Transverse colon (tissue), 4 donors: ENCODE measurements around the gene AK9. TPM values are rescaled to one million over a fixed set of nuclear protein-coding genes. Genes with fewer than 3 reads are reported as not detected.

Experiments used
- DNase-seq: peaks from one replicate; pipeline ENCODE4 v3.0.0-alpha.2; 2019
- H3K27ac ChIP-seq, 4 donors: fragments of 200-600 bp; sonication (generic); 2 replicates each; pipeline ENCODE4 v1.5.1; 2016 to 2018; ENCODE audit warnings: inconsistent platforms in 4 of 4
- H3K27me3 ChIP-seq: fragments of 200-600 bp; sonication (generic); 2 replicates; pipeline ENCODE4 v1.5.1; 2017; ENCODE audit warnings: inconsistent platforms
- H3K36me3 ChIP-seq, 4 donors: fragments of 200-600 bp; sonication (generic); 2 replicates each; pipeline ENCODE4 v1.5.1; 2017 to 2019; ENCODE audit warnings: inconsistent platforms in 4 of 4
- H3K4me1 ChIP-seq, 4 donors: fragments of 200-600 bp; sonication (generic); 2 replicates each; pipeline ENCODE4 v1.5.1; 2017 to 2020; ENCODE audit warnings: inconsistent platforms in 4 of 4
- H3K4me3 ChIP-seq, 4 donors: fragments of 200-600 bp; sonication (generic); 1 replicate in 1 of 4; 2 replicates in 3 of 4; pipeline versions ENCODE4 v1.5.1 to v1.6.1; 2017 to 2019; ENCODE audit warnings: inconsistent platforms in 4 of 4
- H3K9me3 ChIP-seq, 2 donors: fragments of 200-600 bp; sonication (generic); 2 replicates each; pipeline ENCODE4 v1.5.1; 2017 to 2019; ENCODE audit warnings: inconsistent platforms in 2 of 2
- EP300 ChIP-seq: sonication (generic); formaldehyde crosslinking; IDR thresholded peaks from one replicate; pipeline ENCODE4 v1.6.1; 2017; ENCODE audit warnings: antibody characterized with exemption, low read depth
- POLR2A ChIP-seq: fragments of 450-650 bp; IDR thresholded peaks from one replicate; pipeline ENCODE4 v1.6.1; 2016; ENCODE audit warnings: antibody characterized with exemption, mild to moderate bottlenecking, moderate library complexity
- POLR2AphosphoS5 ChIP-seq, 3 donors: sonication (generic); formaldehyde crosslinking; IDR thresholded peaks; one replicate each; pipeline ENCODE4 v1.6.1; 2016; ENCODE audit warnings: antibody characterized with exemption in 3 of 3
- WGBS, 2 donors: methylation state at CpG; one replicate each; pipeline ENCODE4 v1.1.5; 2018; ENCODE audit warnings: low coverage in 1 of 2; 5-methylcytosine and 5-hydroxymethylcytosine counted together
- in situ Hi-C, 4 donors: fragments of 200-750 bp; cut with MboI; loops; one replicate each; pipeline versions ENCODE4 v1.15.0 to v1.15.1; 2017; ENCODE audit warnings: low sequenced_read_pairs in 3 of 4, low pct_ligation_motif_present in 1 of 4, low pct_unique_long_range_greater_than_20kb in 1 of 4
- intact Hi-C: fragments of 100-400 bp; cut with DNase I; formaldehyde crosslinking; loops from one replicate; pipeline ENCODE4 v1.15.1; 2023; ENCODE audit warnings: low total_unique reads
- total RNA-seq, 4 donors: library from RNA; depleted of rRNA; stranded (reverse); fragments of >200 nt; gene quantifications; one replicate each; pipeline ENCODE4 v1.1.0, GENCODE V29; 2016
- TF ChIP-seq, protein P1 (sequence below), 5 experiments: fragments of 200-600 bp in 3 of 5; fragments of 450-650 bp in 2 of 5; sonication (generic) in 3 of 5; IDR thresholded peaks; 1 replicate in 2 of 5; 2 replicates in 3 of 5; pipeline ENCODE4 v1.5.1; 2016 to 2017; ENCODE audit warnings: antibody characterized with exemption in 5 of 5, inconsistent platforms in 3 of 5, mild to moderate bottlenecking in 2 of 5, moderate library complexity in 1 of 5

The AK9 gene
- total RNA-seq, 4 donors from 2014 or later, result 12.0 to 32.0 (median 23.2) TPM

- Histone ChIP-seq H3K27ac (no peak overlapping the region), H3K4me1 (peaks cover 0 to 3% (median 0%) of the 10 kb centered on the region in 4 donors), H3K4me3 (no peak overlapping the region), H3K27me3 (no peaks in the 10 kb centered on the region), H3K36me3 (no peaks in the 10 kb centered on the region), H3K9me3 (no peaks in the 10 kb centered on the region)
- TF ChIP-seq, protein P1, sequence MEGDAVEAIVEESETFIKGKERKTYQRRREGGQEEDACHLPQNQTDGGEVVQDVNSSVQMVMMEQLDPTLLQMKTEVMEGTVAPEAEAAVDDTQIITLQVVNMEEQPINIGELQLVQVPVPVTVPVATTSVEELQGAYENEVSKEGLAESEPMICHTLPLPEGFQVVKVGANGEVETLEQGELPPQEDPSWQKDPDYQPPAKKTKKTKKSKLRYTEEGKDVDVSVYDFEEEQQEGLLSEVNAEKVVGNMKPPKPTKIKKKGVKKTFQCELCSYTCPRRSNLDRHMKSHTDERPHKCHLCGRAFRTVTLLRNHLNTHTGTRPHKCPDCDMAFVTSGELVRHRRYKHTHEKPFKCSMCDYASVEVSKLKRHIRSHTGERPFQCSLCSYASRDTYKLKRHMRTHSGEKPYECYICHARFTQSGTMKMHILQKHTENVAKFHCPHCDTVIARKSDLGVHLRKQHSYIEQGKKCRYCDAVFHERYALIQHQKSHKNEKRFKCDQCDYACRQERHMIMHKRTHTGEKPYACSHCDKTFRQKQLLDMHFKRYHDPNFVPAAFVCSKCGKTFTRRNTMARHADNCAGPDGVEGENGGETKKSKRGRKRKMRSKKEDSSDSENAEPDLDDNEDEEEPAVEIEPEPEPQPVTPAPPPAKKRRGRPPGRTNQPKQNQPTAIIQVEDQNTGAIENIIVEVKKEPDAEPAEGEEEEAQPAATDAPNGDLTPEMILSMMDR (IDR thresholded peaks at IDR 0.05), result no peak
- TF ChIP-seq EP300, result no peak
- no peak for TF ChIP-seq POLR2A
- no peak for TF ChIP-seq POLR2AphosphoS5 (IDR thresholded peaks at IDR 0.05)
- intact Hi-C loops (loop anchor here (5.0 kb wide), 1 partner anchor 616 kb away; no protein-coding TSS in a partner anchor), in situ Hi-C loops (loop anchor here (10.0 to 25.0 kb wide), 4 partner anchors 334 to 694 kb away; no protein-coding TSS in a partner anchor)
- 96 to 100% methylated on average over 2 to 4 of the region's 4 CpGs for WGBS, 2 donors
- no peak for DNase-seq
These were observed 10.2 kb upstream of the AK9 start for GRCh38 chr6:109701221-109701620.

- no peak overlapping the region for H3K4me3 ChIP-seq
- H3K27ac ChIP-seq, result no peak overlapping the region
- intact Hi-C loops (no loop called here), in situ Hi-C loops (loop anchor here (10.0 to 25.0 kb wide), 4 partner anchors 184 to 698 kb away; partner anchors contain the start of genes PPIL6 (in 1 of the 4) and SMPD2 (in 1 of the 4))
- DNase-seq, result no peak
- no peaks in the 10 kb centered on the region for H3K36me3 ChIP-seq
- peaks cover 0 to 17% (median 14%) of the 10 kb centered on the region in 4 donors for H3K4me1 ChIP-seq
- TF ChIP-seq POLR2A (no peak), EP300 (no peak), POLR2AphosphoS5 (IDR thresholded peaks at IDR 0.05) (no peak)
- TF ChIP-seq, protein P1 (IDR thresholded peaks at IDR 0.05), result no peak
- H3K9me3 ChIP-seq, result no peaks in the 10 kb centered on the region
- 94 to 96% methylated on average over 5 of the region's 5 CpGs for WGBS, 2 donors
- H3K27me3 ChIP-seq, result no peaks in the 10 kb centered on the region
These were observed 5.4 kb upstream of the AK9 start for GRCh38 chr6:109696355-109696754.

- in situ Hi-C loops (loop anchor here (10.0 to 25.0 kb wide), 4 partner anchors 183 to 699 kb away; partner anchors contain the start of genes PPIL6 (in 1 of the 4) and SMPD2 (in 1 of the 4)), intact Hi-C loops (no loop called here)
- H3K4me1 ChIP-seq, result peaks cover 0 to 17% (median 14%) of the 10 kb centered on the region in 4 donors
- H3K9me3 ChIP-seq, result no peaks in the 10 kb centered on the region
- H3K36me3 ChIP-seq, result no peaks in the 10 kb centered on the region
- DNase-seq, result no peak
- no peak for TF ChIP-seq POLR2AphosphoS5 (IDR thresholded peaks at IDR 0.05)
- TF ChIP-seq POLR2A, result no peak
- TF ChIP-seq, protein P1 (IDR thresholded peaks at IDR 0.05), result no peak
- H3K4me3 ChIP-seq, result no peak overlapping the region
- WGBS, 2 donors, result 68 to 77% methylated on average over 3 to 4 of the region's 4 CpGs
- no peak overlapping the region for H3K27ac ChIP-seq
- H3K27me3 ChIP-seq, result no peaks in the 10 kb centered on the region
These were observed 4.5 kb upstream of the AK9 start for GRCh38 chr6:109695468-109695867.

DNA sequence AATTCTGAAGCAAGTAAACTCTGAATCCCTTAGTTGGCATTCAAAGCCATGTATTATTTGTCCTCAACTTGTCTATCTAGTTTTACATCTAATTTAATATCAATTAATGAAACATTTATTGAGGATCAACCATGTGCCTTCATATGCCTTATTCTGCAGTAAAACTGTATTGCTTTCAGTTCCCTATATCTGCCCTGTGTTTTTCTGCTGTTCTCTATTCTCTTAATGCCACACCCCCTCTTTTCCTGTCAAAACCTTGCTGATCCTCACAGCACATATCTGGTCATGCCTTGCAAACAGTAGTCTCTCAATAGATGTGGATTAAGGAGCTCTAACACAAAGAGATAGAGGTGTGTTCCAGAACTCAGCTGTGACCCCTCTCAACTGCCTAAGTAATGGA, 2.1 kb upstream of the AK9 start:
- intact Hi-C loops, result no loop called here

More for the DNA sequence above, 2.1 kb upstream of the AK9 start:
- Histone ChIP-seq H3K9me3 (no peaks in the 10 kb centered on the region), H3K27me3 (no peaks in the 10 kb centered on the region), H3K27ac (no peak overlapping the region), H3K4me3 (no peak overlapping the region), H3K4me1 (peaks cover 0 to 26% (median 21%) of the 10 kb centered on the region in 4 donors), H3K36me3 (no peaks in the 10 kb centered on the region)
- no peak for DNase-seq
- in situ Hi-C loops, result loop anchor here (10.0 to 25.0 kb wide), 4 partner anchors 181 to 702 kb away; partner anchors contain the start of genes PPIL6 (in 1 of the 4) and SMPD2 (in 1 of the 4)
- TF ChIP-seq, protein P1 (IDR thresholded peaks at IDR 0.05), result no peak
- TF ChIP-seq EP300, result no peak
- no peak for TF ChIP-seq POLR2A
- no peak for TF ChIP-seq POLR2AphosphoS5 (IDR thresholded peaks at IDR 0.05)
